CD4-positive, alpha-beta T cell treated with Interleukin-6 for 4 hours (primary cell): ENCODE measurements around the gene ENTPD7.
"Not testable (repeated sequence)": the region's sequence is repeated elsewhere in the genome, so short reads cannot be mapped to it uniquely, and the experiment has no call there.

Experiments used
- DNase-seq: peaks from one replicate; pipeline ENCODE4 v3.0.0-alpha.2; 2020; ENCODE audit warnings: mixed read lengths

ENTPD7 gene

GRCh38 chr10:99693933-99694583 is 34.7 kb downstream of the ENTPD7 start:
- DNase-seq = no peak

GRCh38 chr10:99695761-99696160 is 36.5 kb downstream of the ENTPD7 start:
- no peak for DNase-seq

GRCh38 chr10:99698504-99699080 is 39.3 kb downstream of the ENTPD7 start:
- peak; percentile 4 for DNase-seq

- no peak for DNase-seq
These were observed 41.3 kb downstream of the ENTPD7 start for GRCh38 chr10:99700649-99701048.

- no peak for DNase-seq
These were observed 49.2 kb downstream of the ENTPD7 start for GRCh38 chr10:99708428-99709012.

- DNase-seq = no peak
These were observed 50.3 kb downstream of the ENTPD7 start for GRCh38 chr10:99709480-99710229.

- peak; percentile 35 for DNase-seq
These were observed 51.9 kb downstream of the ENTPD7 start for GRCh38 chr10:99711129-99711719.

- no peak for DNase-seq
These were observed 55.1 kb downstream of the ENTPD7 start for GRCh38 chr10:99714446-99714845.

GRCh38 chr10:99720387-99720786 is 61.1 kb downstream of the ENTPD7 start:
- no peak for DNase-seq

- no peak for DNase-seq
These were observed 70.7 kb downstream of the ENTPD7 start for GRCh38 chr10:99730026-99730425.

GRCh38 chr10:99731306-99732032 is 72.2 kb downstream of the ENTPD7 start:
- DNase-seq = no peak

GRCh38 chr10:99732033-99732842 is 72.9 kb downstream of the ENTPD7 start, which contains the start of the genes COX15 and CUTC:
Gene COX15 (minus strand): TSS chr10:99732127. CDS start chr10:99732049, 78 bp downstream.
Gene CUTC (plus strand): TSS chr10:99732234. CDS start chr10:99732349, 115 bp downstream.
- DNase-seq = peak; percentile 96

GRCh38 chr10:99733366-99733765 is 74.1 kb downstream of the ENTPD7 start:
- no peak for DNase-seq

GRCh38 chr10:99734111-99734510 is 74.8 kb downstream of the ENTPD7 start:
- DNase-seq = not testable (repeated sequence)

- no peak for DNase-seq
These were observed 81.0 kb downstream of the ENTPD7 start for GRCh38 chr10:99740260-99740659.

GRCh38 chr10:99740933-99741559 is 81.7 kb downstream of the ENTPD7 start:
- DNase-seq = no peak

GRCh38 chr10:99742254-99742653 is 82.9 kb downstream of the ENTPD7 start:
- DNase-seq = no peak

GRCh38 chr10:99742701-99743100 is 83.4 kb downstream of the ENTPD7 start:
- DNase-seq = no peak

- DNase-seq = no peak
These were observed 84.5 kb downstream of the ENTPD7 start for GRCh38 chr10:99743841-99744240.

GRCh38 chr10:99746166-99746565 is 86.9 kb downstream of the ENTPD7 start:
- not testable (repeated sequence) for DNase-seq
